ENCODE data around the gene VPS26B. TPM values are rescaled to one million over a fixed set of nuclear protein-coding genes. Genes with fewer than 3 reads are reported as not detected.

Gene VPS26B
- total and polyA plus RNA-seq, 7 donors = 12.2 to 34.8 (median 21.7) TPM

DNA sequence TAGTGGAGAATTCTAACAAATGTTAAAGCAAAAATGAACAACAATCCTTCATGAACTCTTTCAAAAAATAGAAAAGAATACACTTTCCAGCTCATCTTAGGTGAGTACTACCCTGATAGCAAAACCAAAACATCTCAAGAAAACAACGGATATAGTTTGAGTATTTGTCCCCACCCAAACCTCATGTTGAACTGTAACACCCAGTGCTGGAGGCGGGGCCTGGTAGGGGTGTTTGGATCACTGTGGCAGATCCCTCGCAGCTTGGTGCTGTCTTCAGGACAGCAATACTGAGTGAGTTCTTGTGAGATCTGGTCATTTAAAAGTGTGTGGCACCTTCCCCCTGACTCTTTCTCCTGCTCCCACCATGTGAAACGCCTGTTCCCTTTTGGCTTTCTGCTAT lies 27.7 kb upstream of the VPS26B start:
- Histone ChIP-seq H3K36me3 (ENCODE audit: insufficient read depth in 1 of 2, low read depth in 1 of 2) (peaks cover 6 to 68% of the 10 kb centered on the region in 2 donors), H3K4me1 (no peaks in the 10 kb centered on the region), H3K9me3 (no peaks in the 10 kb centered on the region), H3K27me3 (ENCODE audit: insufficient read depth in 3 of 3, low read length in 2 of 3) (no peaks in the 10 kb centered on the region), H3K4me3 (no peak overlapping the region), H3K27ac (no peak overlapping the region)
- intact Hi-C loops (cut with DNase I) = no loop called here
- TF ChIP-seq, protein P1, sequence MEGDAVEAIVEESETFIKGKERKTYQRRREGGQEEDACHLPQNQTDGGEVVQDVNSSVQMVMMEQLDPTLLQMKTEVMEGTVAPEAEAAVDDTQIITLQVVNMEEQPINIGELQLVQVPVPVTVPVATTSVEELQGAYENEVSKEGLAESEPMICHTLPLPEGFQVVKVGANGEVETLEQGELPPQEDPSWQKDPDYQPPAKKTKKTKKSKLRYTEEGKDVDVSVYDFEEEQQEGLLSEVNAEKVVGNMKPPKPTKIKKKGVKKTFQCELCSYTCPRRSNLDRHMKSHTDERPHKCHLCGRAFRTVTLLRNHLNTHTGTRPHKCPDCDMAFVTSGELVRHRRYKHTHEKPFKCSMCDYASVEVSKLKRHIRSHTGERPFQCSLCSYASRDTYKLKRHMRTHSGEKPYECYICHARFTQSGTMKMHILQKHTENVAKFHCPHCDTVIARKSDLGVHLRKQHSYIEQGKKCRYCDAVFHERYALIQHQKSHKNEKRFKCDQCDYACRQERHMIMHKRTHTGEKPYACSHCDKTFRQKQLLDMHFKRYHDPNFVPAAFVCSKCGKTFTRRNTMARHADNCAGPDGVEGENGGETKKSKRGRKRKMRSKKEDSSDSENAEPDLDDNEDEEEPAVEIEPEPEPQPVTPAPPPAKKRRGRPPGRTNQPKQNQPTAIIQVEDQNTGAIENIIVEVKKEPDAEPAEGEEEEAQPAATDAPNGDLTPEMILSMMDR (IDR thresholded peaks at IDR 0.05) = no peak
- WGBS, 3 donors = 91 to 93% (median 92%) methylated on average over 4 of the region's 4 CpGs
- ATAC-seq = no peak
- DNase-seq = no peak

DNA sequence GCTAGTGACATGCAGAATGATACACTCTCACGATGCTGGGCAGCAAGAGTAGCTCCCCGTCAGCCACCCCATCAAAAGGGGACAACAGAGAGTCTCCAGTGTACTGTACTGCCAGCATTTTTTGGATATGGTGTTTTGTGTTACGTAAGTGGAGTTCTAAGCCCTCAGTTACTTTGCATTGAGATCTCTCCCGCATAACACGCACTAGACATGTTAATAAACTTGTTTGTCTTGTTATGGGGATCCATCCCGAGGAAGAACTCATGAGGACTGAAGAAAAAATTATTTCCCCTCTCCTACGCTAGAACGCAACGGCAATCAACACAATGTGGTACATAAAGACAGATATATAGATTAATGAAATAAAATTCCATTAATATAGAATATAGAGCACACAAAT lies 24.9 kb upstream of the VPS26B start:
- TF ChIP-seq, protein P1 (IDR thresholded peaks at IDR 0.05) = no peak
- Histone ChIP-seq H3K4me3 (no peak overlapping the region), H3K4me1 (no peaks in the 10 kb centered on the region), H3K27ac (no peak overlapping the region), H3K36me3 (ENCODE audit: insufficient read depth in 1 of 2, low read depth in 1 of 2) (peaks cover 0 to 68% of the 10 kb centered on the region in 2 donors), H3K27me3 (ENCODE audit: insufficient read depth in 3 of 3, low read length in 2 of 3) (no peaks in the 10 kb centered on the region), H3K9me3 (no peaks in the 10 kb centered on the region)
- DNase-seq (no peak), ATAC-seq (no peak)
- intact Hi-C loops (cut with DNase I) = no loop called here
- 97% methylated on average over 9 of the region's 9 CpGs for WGBS, 3 donors

DNA sequence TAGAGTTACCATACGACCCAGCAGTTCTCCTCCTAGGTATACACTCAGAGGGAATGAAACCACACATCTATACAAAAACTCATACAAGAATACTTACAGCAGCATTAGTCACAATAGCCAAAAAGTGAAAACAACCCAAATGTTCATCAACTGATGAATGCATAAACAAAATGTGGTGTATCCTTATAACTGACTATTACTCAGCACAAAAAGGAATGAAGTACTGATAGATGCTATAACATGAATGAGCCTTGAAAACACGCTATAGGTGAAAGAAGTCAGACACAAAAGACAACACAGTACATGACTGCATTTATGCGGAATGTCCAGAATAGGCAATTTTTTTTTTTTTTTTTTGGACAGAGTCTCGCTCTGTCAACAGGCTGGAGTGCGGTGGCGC lies 23.8 kb upstream of the VPS26B start:
- H3K4me1 ChIP-seq = no peaks in the 10 kb centered on the region
- 96 to 98% (median 98%) methylated on average over 6 of the region's 6 CpGs for WGBS, 3 donors
- DNase-seq = no peak
- H3K27ac ChIP-seq = no peak overlapping the region
- peaks cover 0 to 71% of the 10 kb centered on the region in 2 donors for H3K36me3 ChIP-seq (ENCODE audit: insufficient read depth in 1 of 2, low read depth in 1 of 2)
- H3K27me3 ChIP-seq (ENCODE audit: insufficient read depth in 3 of 3, low read length in 2 of 3) = no peaks in the 10 kb centered on the region
- no peak overlapping the region for H3K4me3 ChIP-seq
- intact Hi-C loops (cut with DNase I) = no loop called here
- H3K9me3 ChIP-seq = no peaks in the 10 kb centered on the region
- TF ChIP-seq, protein P1 (IDR thresholded peaks at IDR 0.05) = no peak
- ATAC-seq = no peak

DNA sequence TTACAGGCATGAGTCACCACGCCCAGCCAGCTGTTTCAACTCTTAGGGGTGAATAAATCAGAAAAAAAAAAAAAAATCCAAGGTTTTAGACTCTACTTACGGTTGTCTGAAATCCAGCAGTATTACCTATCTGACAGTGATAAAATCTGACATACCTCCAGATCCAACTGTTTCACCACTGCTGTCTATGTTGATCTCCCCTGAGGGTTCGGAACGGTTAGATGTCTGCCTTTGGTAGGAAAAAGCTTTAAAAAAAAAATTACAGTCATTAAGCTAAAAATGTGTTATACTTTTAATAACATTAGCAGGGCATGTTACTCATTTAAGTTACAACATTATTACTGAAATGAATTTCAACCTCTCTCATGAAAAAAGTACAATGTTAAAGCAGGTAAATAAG lies 21.8 kb upstream of the VPS26B start:
- ATAC-seq (no peak), DNase-seq (no peak)
- TF ChIP-seq, protein P1 (IDR thresholded peaks at IDR 0.05) = no peak
- WGBS, 3 donors = 89 to 92% (median 90%) methylated on average over 4 of the region's 4 CpGs
- H3K4me1 ChIP-seq = no peaks in the 10 kb centered on the region
- no peaks in the 10 kb centered on the region for H3K27me3 ChIP-seq (ENCODE audit: insufficient read depth in 3 of 3, low read length in 2 of 3)
- H3K9me3 ChIP-seq = no peaks in the 10 kb centered on the region
- no peak overlapping the region for H3K27ac ChIP-seq
- H3K36me3 ChIP-seq (ENCODE audit: insufficient read depth in 1 of 2, low read depth in 1 of 2) = peaks cover 0 to 82% of the 10 kb centered on the region in 2 donors
- intact Hi-C loops (cut with DNase I) = no loop called here
- no peak overlapping the region for H3K4me3 ChIP-seq

DNA sequence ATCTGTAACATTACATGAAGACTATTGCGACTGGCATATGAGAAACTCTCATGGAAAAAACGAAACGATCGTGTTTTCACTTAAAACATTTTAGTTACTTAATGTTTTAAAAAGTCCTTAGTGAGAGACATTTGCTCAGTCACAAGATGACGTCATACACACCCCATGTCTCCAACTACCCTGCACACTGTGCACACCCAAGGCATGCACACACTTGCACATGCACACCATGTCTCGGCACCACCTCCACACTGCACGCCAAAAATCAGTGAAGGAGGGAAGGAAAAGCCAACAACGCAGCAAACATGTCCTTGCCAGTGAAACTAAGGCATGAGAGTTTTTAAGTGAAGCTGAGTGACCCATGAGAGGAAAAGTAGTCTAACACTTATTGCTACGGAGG lies 18.7 kb upstream of the VPS26B start:
- WGBS, 3 donors = 96 to 97% (median 97%) methylated on average over 9 of the region's 9 CpGs
- intact Hi-C loops (cut with DNase I) = no loop called here
- no peaks in the 10 kb centered on the region for H3K27me3 ChIP-seq (ENCODE audit: insufficient read depth in 3 of 3, low read length in 2 of 3)
- no peaks in the 10 kb centered on the region for H3K4me1 ChIP-seq
- ATAC-seq (no peak), DNase-seq (no peak)
- H3K4me3 ChIP-seq = no peak overlapping the region
- H3K36me3 ChIP-seq (ENCODE audit: insufficient read depth in 1 of 2, low read depth in 1 of 2) = peaks cover 0 to 84% of the 10 kb centered on the region in 2 donors
- H3K9me3 ChIP-seq = no peaks in the 10 kb centered on the region
- H3K27ac ChIP-seq = no peak overlapping the region
- TF ChIP-seq, protein P1 (IDR thresholded peaks at IDR 0.05) = no peak
